Stimulated activated CD4-positive, alpha-beta T cell treated with anti-CD3 and anti-CD28 coated beads, TNF-alpha, amount 100 ng/mL, for 48 hours (primary cell): ENCODE data around the gene ARHGAP45.

Source experiments
- DNase-seq, 3 donors: peaks; one replicate each; pipeline ENCODE4 v3.0.0-alpha.2; 2020; ENCODE audit warnings: low read depth in 3 of 3

The ARHGAP45 gene

DNA sequence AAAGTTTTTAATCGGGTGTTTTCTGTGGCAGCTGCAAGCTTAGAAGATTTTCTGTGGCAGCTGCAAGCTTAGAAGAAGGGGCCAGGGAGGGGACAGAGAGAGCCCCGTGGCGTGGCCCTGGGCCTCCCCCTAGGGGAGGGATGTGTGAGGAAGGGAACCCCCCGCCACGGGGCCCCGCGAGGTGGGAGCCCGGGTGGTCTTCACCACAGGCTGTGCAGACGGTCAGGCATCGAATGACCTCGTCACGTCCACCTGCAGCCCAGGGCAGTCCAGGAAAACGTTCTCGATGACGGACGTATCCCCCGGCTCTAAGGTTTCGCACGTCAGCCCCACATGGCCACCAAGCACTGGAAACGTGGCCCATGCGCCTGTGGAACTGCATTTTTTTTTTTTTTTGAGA lies 19.6 kb downstream of the ARHGAP45 start:
- DNase-seq, result no peak

DNA sequence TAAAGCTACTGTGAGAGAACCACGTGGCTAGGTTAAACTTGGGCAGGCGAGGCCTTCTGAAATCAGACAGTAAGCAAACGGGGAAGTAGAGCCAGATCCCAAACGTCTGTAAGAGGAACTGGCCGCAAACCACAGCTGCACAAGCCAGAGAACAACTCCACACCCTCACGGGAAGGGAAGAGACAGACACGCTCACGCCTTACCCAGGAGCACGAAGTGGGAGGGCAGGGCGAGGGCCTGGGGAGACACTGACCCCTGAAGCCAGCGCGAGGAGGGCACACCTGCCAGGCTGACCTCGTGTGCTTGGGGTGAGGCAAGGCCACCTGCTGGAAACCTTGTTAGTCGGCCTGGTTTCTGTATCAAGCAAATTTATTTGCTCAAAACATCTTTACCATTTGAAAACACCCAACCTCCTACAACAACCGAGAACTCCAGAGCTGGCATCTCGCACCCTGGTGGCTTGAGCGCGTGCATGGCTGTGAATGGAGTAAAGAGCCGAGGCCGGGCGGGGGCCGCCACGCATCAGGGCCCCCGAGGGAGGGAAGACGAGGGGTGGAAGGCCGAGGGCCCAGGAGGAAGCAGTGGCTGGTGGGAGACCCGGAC lies 20.9 kb downstream of the ARHGAP45 start:
- no peak for DNase-seq

DNA sequence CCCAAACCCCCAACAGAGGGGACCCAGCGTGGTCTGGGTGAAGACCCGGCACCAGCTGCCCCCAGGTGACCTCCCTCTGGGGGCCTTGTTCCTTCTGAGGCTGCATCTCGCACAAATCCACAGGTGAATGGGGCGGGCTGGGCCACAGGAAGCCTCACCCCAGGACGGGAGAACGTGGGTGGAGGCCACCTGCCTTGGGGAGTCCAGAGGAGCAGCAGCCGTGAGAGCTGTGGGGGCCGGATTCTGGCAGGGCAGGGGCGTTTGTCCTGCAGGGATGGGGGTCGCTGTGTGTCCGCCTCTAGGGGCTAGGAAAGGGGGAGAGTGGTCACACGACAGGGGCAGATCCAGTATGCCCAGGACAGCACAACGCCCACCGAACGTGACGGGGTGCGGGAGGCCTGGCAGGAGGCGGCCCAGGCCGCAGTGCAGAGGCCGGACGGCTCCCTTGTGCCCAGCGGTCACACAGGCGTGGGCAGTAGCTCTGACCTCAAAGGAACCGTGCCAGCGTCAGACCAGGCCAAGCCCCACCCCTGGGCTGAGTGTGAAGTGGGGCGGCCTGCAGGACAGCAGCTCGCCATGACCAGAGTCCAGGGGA lies 21.5 kb downstream of the ARHGAP45 start:
- no peak for DNase-seq

DNA sequence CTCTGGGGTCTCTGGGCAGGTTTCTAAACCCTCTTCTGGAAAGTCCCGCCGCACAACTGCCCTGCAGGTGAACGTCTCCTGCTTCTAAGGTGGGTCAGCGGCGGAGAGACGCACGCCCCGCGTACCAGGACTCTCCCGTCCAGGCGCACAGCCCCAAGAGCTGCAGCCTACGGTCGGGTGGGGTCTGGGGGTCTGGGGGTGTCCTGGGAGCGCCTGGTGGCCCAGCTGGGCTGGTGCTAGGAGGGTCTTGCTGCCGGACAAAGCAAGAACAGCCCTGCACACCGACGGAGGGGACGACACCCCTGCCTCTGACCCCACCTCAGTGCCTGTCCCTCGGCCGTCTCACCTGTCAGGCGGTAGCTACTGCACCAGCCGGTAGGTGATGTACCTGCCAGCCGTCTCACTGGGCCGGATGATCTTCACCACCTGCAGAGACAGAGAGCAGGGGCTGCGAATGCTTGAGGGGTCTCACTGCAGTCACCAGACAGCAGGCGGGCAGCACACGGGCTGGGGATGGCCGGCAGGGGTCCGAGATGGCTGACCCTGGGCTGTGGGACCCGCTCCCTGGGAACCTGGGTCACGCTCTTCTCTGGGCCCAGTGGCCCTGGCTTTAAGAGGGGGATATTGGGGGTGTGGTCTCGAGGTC lies 22.3 kb downstream of the ARHGAP45 start:
- DNase-seq, result no peak

DNA sequence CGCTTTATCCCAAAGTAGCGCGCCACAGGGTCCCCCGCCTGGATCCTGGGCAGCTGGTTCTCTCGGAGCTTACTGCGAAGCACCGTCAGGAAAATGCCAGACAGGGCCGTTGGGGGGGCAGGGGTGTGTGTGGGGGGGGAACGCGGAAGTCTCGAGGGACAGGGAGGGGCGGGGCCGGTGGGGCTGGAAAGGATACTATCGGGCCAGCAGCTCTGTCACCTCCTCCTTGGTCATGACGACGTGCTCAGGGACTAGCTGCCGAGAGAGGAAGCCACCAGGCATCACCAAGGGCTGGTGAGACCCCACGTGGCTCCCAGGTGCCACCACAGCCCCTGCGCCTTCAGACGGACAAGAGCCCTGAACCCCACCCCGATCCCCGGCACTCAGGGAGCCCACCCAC lies 22.9 kb downstream of the ARHGAP45 start:
- no peak for DNase-seq

DNA sequence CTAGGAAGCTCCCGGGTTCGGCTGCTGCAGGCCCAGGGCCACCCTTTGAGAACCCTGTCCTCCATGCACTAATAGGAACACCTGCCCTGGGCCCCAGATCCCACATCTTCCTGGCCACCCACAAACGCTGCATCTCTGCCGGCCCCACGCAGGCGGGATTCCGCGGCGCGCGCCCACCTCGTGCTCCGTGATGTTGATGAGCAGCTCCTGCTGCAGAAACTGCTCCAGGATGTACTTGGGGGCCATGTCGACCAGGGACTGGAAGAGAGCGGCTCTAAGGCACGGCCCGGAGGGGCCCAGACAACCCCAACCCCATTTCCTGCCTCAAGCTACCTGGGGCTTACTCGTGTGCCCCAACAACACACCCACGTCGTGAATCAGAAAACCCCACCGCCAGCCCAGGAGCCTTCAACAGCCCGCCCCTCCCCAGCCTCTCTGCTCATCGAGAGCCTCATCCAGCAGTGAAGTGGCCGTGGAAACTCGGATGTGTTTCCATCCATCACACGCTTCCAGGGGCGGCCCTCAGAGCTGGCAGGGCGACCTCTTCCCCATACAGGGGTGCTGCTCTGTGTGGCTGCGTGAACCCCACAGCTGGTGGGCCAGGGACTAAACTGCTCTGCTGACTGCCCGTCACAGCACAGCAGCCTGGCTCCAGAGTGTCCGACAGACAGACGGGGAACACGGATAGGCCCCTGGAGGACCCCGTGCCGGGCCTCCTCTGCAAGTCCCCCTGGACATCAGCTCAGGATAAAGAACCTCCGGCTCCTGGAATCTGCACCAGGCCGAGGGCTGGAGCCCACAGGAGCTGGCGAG lies 24.0 kb downstream of the ARHGAP45 start:
- DNase-seq, result no peak

DNA sequence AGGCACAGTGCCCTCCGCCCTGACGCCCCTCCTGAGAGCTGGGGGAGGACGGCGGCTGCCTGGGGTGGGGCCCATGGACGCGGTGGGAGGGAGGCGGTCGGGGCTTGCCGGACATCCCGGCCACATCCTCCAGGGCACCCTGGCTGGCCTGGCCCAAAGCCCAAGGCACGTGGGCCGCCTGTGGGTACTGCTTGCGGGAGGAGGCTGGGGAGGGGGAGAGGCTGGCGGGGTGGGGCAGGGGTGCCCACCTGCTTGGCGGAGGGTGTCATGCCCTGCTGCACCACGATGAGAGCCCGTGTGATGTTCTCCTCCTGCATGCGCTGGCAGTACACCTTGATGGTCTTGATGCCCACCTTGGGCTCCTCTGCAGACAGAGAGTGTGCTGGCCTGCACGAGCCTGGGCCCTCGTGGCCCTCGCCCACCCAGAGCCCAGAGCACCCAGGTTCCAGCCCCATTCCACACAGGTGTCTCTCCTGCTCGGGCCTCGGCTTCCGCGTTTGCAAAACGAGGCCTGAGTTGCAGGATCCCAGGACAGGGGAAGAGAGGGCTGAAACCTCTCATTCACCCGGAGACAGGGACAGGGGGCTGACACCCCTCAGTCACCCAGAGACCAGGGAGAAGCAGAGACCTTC lies 24.7 kb downstream of the ARHGAP45 start:
- DNase-seq, result no peak

DNA sequence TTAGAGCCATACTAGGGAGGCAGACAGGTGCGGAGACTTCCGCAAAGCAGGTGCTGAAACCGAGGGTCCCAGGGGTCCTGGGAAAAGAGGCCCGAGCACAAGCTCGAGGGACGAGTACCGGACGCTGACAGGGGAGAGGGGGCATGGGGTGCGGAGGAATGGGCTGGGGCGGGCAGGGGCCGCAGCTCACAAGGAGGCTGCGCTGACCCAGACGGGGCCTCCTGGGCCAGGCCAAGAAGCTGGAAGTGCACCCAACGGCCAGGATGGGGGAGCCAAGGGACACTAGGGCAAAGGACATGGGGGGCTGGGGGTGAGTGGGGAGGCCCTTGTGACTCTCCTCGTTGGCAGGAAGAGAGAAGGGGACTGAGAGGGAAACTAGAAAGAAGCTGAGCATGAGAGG lies 26.4 kb downstream of the ARHGAP45 start:
- no peak for DNase-seq

DNA sequence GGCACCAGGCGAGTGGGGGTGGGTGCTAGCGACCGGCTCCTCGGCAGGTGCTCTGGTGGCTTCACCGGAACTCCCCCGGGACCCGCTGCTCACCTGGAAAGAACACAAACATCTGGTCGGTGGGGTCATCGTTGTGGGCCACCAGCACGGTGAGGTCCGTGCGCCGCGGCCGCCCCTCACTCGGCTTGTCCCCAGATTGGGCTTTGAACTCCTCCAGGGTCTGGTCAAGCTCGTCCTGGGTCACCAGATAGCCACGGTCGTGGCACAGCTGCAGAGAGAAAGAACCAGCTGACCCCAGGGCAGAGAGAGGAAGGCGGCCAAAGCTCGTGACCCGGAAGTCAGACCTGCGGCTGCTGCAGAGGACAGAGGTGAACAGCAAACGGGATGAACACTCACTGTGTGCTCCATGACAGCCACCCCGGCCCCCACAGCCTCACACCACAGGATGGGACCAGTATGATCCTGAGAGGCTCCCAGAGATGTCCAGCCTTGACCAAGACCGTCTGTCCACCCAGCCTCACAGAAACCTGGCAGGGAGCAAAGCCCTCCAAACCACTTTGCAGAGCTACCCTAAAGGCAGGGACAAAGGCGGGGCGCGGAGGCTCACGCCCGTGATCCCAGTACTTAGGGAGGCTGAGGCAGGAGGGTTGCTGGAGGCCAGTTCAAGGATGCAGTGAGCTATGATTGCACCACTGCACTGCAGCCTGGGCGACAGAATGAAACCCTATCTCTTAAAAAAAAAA lies 27.0 kb downstream of the ARHGAP45 start:
- no peak for DNase-seq

DNA sequence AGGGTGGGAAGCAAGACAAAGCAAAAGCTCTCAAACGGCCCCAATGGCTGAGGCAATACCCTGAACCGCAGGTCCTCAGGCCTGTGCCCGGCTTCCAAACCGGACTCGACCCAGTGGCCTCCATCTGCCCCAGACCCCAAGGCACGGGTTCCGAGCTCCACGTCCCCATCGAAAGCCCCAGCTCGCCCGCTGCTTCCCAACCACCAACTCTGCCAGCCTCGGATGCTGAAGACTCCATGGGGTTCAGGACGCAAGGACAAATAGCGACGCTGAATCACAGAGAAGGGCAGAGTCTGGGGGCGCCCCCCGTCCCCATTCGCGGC lies 27.6 kb downstream of the ARHGAP45 start:
- no peak for DNase-seq

DNA sequence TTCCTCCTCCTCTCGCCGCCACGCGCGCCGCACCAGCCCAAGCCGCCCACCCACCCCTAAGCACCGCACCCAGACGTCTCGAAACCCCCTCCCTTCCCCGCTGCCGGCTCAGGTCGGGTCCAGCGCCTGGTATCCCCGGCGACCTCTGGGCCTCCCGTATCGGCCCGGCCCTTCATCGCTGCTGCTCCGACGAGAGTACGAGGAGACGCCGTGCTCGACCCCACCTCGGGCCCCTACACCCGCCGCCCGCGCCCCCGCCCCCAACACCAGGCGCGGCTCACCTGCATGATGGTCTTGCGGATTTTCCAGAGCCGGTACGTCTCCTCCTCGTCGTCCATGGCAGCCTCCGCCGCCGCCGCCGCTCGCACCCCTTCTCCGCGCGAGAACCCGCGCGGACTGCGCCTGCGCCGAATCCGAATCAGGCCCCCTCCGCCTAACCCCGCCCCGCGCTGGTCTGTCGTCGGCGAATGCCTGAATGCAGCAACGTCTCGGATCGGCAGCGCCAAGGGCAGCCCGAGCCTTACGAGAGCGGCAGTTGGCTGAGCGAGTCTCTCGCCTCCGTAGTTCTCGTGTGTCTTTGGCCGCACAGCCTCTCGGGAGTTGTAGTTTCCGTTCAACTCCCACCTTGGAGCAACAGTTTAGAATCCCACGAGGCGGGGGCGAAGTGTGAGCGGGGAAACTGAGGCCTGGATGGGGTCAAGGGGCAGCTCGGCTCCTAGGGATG lies 28.2 kb downstream of the ARHGAP45 start, which contains the start of gene POLR2E:
Gene POLR2E, minus strand, starts transcription at position 398 of the 724 bp plus-strand sequence. Its CDS starts 60 bp downstream, at position 338.
- peak; percentile 97 to 99 (median 97) for DNase-seq

DNA sequence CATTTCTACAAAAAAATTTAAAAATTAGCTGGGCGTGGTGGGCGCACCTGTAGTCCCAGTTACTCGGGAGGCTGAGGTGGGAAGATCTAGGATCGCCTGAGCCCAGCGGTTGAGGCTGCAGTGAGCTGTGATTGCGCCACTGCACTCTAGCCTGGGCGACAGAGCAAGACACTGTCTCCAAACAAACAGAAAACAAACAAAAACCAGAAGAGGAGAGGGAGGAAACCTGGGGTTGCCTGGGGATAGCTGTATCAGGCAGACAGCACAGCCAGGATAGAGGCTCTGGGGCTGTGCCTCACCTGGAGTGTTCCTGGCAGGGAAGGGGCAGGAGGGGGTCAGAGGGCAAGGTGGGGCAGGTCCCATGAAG lies 30.8 kb downstream of the ARHGAP45 start:
- no peak for DNase-seq

DNA sequence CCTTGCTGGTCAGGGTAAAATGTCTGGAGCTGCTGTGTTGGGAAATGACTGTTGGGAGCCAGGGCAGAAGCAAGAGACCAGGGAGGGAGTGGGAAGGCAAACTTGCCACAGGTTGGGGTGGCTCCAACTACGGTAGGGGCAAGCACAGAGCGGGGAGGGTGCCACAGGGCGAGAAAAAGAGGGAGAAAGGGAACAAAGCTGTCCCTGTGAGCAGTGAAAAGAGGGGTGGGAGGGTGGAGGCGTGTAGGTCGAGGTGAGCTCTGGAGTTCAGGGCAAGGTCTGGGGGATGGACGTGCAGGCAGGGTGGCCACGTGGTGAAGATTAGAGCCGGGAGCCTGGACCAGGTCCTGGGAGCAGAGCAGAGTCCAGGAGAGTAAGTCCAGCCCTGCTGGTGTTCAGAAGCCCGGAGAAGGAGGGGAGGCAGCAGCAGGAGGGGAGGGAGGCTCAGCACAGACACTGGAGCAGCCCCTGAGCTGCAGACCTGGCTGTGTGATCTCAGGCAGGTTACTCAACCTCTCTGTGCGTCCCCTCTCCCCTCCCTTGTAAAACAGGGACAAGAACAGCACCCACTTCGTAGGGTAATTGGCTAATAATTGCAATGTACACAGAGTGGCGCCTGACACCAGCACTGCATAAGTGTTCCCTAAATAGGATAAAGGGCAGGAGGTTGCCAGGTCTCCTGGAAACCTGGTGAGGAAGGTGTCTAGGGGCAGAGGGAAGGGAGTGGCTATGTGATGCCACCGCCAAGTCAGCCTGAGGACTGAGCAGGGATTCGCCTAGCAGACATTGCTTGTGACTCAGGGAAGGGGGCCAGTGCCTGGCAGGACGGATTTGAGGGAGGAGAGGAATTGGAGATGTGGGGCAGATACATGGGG lies 31.4 kb downstream of the ARHGAP45 start:
- no peak for DNase-seq

DNA sequence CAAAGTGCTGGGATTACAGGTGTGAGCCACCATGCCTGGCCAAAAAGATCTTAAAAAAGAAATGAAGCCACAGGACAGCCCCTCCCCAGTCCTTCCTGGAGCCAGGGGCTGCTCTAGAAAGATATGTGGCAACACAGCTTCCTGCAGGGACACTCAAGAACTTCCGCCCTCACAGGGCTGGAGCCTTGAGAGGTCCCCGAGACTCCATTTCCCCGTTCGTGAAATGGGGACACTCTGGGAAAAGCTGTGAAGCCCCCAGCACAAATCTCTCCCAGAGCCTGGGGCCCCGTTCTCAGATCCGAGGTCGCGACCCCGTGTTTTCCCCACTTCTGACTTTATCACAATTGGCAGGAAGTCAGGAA lies 34.4 kb downstream of the ARHGAP45 start:
- no peak for DNase-seq

DNA sequence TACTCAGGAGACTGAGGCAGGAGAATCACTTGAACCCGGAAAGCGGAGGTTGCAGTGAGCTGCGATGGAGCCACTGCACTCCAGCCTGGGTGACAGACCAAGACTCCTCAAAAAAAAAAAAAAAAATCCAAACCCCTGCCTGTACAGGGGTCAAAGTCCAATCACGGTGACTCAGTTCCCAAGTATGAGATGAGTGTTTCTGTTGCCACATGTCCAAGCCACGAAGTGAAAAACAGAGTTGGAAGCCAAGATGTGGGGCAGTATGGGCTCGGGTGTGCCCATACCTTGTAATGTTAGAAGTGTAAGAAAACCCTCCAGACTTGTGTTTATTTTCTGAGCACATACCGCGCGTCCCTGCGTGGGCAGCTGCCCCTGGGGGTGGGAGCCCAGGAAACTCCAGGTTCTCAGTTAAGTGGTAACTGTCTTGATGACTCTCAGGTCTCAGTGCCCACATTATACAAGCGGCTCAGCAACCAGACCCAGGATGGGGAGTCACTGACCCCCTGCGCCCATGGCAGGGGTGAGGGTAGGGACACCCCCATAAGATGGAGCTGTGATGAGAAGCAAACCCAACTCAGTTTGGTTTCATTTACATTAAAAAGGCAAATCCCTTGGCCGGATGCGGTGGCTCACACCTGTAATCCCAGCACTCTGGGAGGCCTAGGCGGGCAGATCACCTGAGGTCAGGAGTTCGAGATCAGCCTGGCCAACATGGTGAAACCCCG lies 35.6 kb downstream of the ARHGAP45 start:
- peak in 2 of 3 donors; percentile 46 to 64 for DNase-seq

DNA sequence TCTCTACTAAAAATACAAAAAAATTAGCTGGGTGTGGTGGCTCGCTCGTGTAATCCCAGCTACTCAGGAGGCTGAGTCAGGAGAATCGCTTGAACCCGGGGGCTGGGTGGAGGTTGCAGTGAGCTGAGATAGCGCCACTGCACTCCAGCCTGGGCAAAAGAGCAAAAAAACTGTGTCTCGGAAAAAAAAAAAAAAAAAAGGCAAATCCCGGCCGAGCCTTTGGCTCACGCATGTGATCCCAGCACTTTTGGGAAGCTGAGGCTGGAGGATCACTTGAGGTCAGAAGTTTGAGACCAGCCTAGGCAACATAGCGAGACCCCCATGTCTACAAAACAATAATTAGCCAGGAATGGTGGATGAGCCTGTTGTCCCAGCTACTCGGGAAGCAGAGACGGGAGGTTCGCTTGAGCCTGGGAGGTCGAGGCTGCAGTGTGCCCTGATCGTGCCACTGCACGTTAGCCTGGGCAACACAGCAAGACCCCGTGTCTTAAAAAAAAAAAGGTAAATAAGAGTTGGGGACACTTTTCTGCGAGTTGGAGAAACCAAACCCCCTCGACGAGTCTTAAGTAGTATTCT lies 36.3 kb downstream of the ARHGAP45 start:
- no peak for DNase-seq

DNA sequence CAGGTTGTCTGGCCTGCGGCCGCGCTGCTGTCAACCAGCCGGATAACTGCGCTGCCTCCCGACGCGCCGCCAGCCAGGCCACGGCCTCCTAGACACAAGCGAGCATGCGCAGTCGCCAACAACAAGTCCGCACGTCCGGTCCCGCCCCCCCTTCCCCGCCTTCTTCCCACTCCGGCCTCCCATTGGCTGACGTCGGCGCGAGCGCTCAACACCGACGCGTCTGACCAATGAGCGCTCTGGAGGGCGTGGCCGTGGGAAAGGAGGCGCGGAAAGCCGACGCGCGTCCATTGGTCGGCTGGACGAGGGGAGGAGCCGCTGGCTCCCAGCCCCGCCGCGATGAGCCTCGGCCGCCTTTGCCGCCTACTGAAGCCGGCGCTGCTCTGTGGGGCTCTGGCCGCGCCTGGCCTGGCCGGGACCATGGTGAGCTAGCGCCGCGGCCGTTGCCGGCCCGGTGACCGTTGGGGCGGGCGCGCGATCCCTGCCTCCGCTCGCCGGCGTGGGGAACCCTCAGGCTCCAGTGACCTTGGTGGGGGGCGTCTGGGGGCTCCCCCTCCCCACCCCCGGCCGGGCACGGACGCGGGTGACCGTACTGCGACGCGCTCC lies 36.8 kb downstream of the ARHGAP45 start, which contains the start of gene GPX4:
Gene GPX4, plus strand, starts transcription at position 287 of the 603 bp plus-strand sequence. Its CDS starts 50 bp downstream, at position 337.
- peak; percentile 94 to 98 (median 97) for DNase-seq

DNA sequence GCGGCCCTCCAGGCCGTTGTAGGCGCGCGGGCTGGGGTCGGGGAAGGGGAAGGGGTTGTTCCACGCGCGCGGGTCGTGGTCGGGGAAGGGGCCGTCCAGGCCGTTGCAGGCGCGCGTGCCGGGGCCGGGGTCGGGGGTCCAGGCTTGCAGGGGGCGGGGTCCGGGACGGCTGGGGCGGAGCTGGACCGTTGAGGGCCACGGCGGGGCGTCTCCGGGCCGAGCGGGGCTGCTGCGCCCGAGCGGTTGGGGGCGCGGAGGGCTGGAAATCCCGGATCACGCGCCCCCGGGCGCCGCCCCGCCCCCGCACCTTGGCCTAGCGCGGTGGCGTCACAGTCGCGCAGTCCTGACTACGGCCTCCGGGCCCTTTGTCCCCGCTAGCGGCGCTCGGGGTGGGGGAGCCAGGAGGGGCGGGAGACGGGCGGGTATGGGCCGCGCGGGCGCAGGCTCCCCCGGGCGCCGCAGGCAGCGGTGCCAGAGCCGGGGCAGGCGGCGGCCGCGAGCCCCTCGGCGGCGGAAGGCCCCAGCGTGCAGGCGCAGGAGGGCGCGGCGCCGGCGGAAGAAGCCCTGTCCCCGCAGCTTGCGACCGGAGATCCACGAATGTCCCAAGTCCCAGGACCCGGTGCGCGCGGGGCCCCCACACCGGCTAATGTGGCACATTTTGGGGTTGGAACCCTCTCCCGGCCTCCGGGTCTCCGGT lies 37.5 kb downstream of the ARHGAP45 start:
- DNase-seq, result peak in 2 of 3 donors; percentile 50 to 68
